Trophoblast cell (in vitro differentiated cells and primary cell): ENCODE results near the gene ZNF518A.

Experiments
- DNase-seq, 2 donors: peaks; one replicate each; pipeline ENCODE4 v3.0.0-alpha.2; 2016
- H2AFZ ChIP-seq: 2 replicates; pipeline ENCODE4 v1.6.1; 2013; ENCODE audit warnings: low read length, moderate library complexity, mild to moderate bottlenecking; ENCODE audit not compliant: insufficient read depth, poor library complexity
- H2AK5ac ChIP-seq: 2 replicates; pipeline ENCODE4 v1.6.1; 2013; ENCODE audit warnings: mild to moderate bottlenecking, low read length
- H2BK120ac ChIP-seq: 2 replicates; pipeline ENCODE4 v1.6.1; 2013; ENCODE audit warnings: low read length, mild to moderate bottlenecking, moderate library complexity; ENCODE audit not compliant: insufficient read depth, poor library complexity
- H2BK12ac ChIP-seq: 2 replicates; pipeline ENCODE4 v1.6.1; 2013; ENCODE audit warnings: mild to moderate bottlenecking, low read length, moderate library complexity
- H2BK5ac ChIP-seq: 2 replicates; pipeline ENCODE4 v1.6.1; 2013; ENCODE audit warnings: low read length, low read depth, moderate library complexity, mild to moderate bottlenecking; ENCODE audit not compliant: poor library complexity
- H3K14ac ChIP-seq: 2 replicates; pipeline ENCODE4 v1.6.1; 2013; ENCODE audit warnings: mild to moderate bottlenecking, low read length
- H3K18ac ChIP-seq: 2 replicates; pipeline ENCODE4 v1.6.1; 2013; ENCODE audit warnings: mild to moderate bottlenecking, low read length
- H3K23ac ChIP-seq: 2 replicates; pipeline ENCODE4 v1.6.1; 2013; ENCODE audit warnings: low read length
- H3K27ac ChIP-seq: 2 replicates; pipeline ENCODE4 v1.5.1; 2013; ENCODE audit warnings: low read depth, mild to moderate bottlenecking, inconsistent platforms, low read length, moderate library complexity
- H3K27me3 ChIP-seq: 2 replicates; pipeline ENCODE4 v1.6.1; 2013; ENCODE audit warnings: inconsistent platforms, mild to moderate bottlenecking, low read length, moderate library complexity; ENCODE audit not compliant: insufficient read depth
- H3K36me3 ChIP-seq, 2 experiments: 1 replicate in 1 of 2; 2 replicates in 1 of 2; pipeline ENCODE4 v1.6.1; 2013; ENCODE audit warnings: low read length in 2 of 2, mild to moderate bottlenecking in 2 of 2, moderate library complexity in 1 of 2; ENCODE audit not compliant: insufficient read depth in 2 of 2, control insufficient read depth in 1 of 2
- H3K4ac ChIP-seq: 2 replicates; pipeline ENCODE4 v1.6.1; 2013; ENCODE audit warnings: low read depth, mild to moderate bottlenecking, low read length, moderate library complexity
- H3K4me1 ChIP-seq, 2 experiments: 1 replicate in 1 of 2; 2 replicates in 1 of 2; pipeline ENCODE4 v1.6.1; 2013; ENCODE audit warnings: low read length in 2 of 2, mild to moderate bottlenecking in 2 of 2, moderate library complexity in 1 of 2; ENCODE audit not compliant: insufficient read depth in 2 of 2, control insufficient read depth in 1 of 2
- H3K4me2 ChIP-seq: 2 replicates; pipeline ENCODE4 v1.6.1; 2013; ENCODE audit warnings: inconsistent platforms, mild to moderate bottlenecking, low read length, moderate library complexity
- H3K4me3 ChIP-seq: 2 replicates; pipeline ENCODE4 v1.5.1; 2013; ENCODE audit warnings: mild to moderate bottlenecking, low read depth, low read length, inconsistent platforms
- H3K79me1 ChIP-seq: one replicate; pipeline ENCODE4 v1.6.1; 2013; ENCODE audit warnings: low read length
- H3K79me2 ChIP-seq: 2 replicates; pipeline ENCODE4 v1.6.1; 2013; ENCODE audit warnings: low read length, mild to moderate bottlenecking; ENCODE audit not compliant: control insufficient read depth, insufficient read depth, poor library complexity
- H3K9ac ChIP-seq: 2 replicates; pipeline ENCODE4 v1.6.1; 2013; ENCODE audit warnings: mild to moderate bottlenecking, low read length
- H3K9me3 ChIP-seq: 2 replicates; pipeline ENCODE4 v1.6.1; 2013; ENCODE audit warnings: low read depth, mild to moderate bottlenecking, control low read depth, inconsistent platforms, low read length; ENCODE audit not compliant: insufficient read depth
- H4K12ac ChIP-seq: 2 replicates; pipeline ENCODE4 v1.6.1; 2013; ENCODE audit warnings: low read depth, mild to moderate bottlenecking, low read length, moderate library complexity
- H4K8ac ChIP-seq: 2 replicates; pipeline ENCODE4 v1.6.1; 2013; ENCODE audit warnings: low read depth, mild to moderate bottlenecking, low read length, moderate library complexity
- H4K91ac ChIP-seq: one replicate; pipeline ENCODE4 v1.6.1; 2013; ENCODE audit warnings: low read depth, mild to moderate bottlenecking, low read length, moderate library complexity
- WGBS: extraction: QIAGEN DNeasy Blood & Tissue Kit; methylation state at CpG from one replicate; pipeline ENCODE4 v1.1.7; 2013; ENCODE audit warnings: missing lambda C conversion rate; ENCODE audit not compliant: insufficient read length, insufficient coverage; ENCODE audit errors: extremely low coverage; 5-methylcytosine and 5-hydroxymethylcytosine counted together

Gene ZNF518A

DNA sequence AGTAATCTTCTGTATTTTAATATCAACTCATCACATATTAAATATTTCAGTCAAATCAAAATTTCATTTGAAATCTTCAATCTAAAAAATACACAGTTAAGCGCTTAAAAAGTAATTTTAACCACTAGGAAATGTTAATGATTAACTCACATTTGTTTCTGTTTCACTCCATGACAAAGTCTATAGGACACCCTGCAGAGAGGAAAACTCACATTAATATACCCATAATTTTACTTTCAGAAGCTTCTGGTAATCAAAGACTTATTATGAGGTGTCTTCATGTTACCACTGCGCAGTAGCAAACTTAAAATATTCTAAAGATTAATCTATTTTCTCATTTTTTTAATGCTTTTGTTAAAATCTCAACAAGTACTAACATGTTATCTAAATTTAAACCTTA is 41.0 kb upstream of the ZNF518A start:
- Histone ChIP-seq H3K14ac (no peak overlapping the region), H4K8ac (no peak overlapping the region), H3K9ac (no peak overlapping the region), H3K23ac (no peak overlapping the region), H3K4ac (no peak overlapping the region), H3K79me1 (peaks cover 5% of the 10 kb centered on the region), H3K27me3 (no peaks in the 10 kb centered on the region), H3K36me3 (no peaks in the 10 kb centered on the region), H3K27ac (no peak overlapping the region), H3K4me3 (no peak overlapping the region), H2BK12ac (no peak overlapping the region), H2BK120ac (no peak overlapping the region), H3K18ac (no peak overlapping the region), H4K91ac (no peak overlapping the region), H4K12ac (no peak overlapping the region), H2AFZ (no peak overlapping the region), H3K79me2 (peaks cover 2% of the 10 kb centered on the region), H2AK5ac (no peak overlapping the region), H3K4me1 (no peaks in the 10 kb centered on the region), H3K9me3 (peaks cover 8% of the 10 kb centered on the region), H3K4me2 (no peak overlapping the region), H2BK5ac (no peak overlapping the region)
- no peak for DNase-seq
- WGBS = no CpG with 5 or more reads among the region's 2 CpGs

GRCh38 chr10:96089670-96090462 is 40.2 kb upstream of the ZNF518A start:
- Histone ChIP-seq H3K9ac (no peak overlapping the region), H3K14ac (peak overlapping the region; percentile 53)
- no CpG with 5 or more reads among the region's 47 CpGs for WGBS

GRCh38 chr10:96090463-96090800 is 39.7 kb upstream of the ZNF518A start:
- H3K23ac ChIP-seq = no peak overlapping the region
- peaks cover 5% of the 10 kb centered on the region for H3K79me1 ChIP-seq
- no peak overlapping the region for H3K18ac ChIP-seq
- no peaks in the 10 kb centered on the region for H3K4me1 ChIP-seq
- WGBS = no CpG with 5 or more reads among the region's 9 CpGs
- H3K4ac ChIP-seq = no peak overlapping the region
- H2BK5ac ChIP-seq = no peak overlapping the region
- H3K9ac ChIP-seq = no peak overlapping the region
- peak overlapping the region; percentile 37 for H3K4me2 ChIP-seq
- H2BK120ac ChIP-seq = no peak overlapping the region
- H3K27ac ChIP-seq = no peak overlapping the region
- H4K91ac ChIP-seq = no peak overlapping the region
- no peak overlapping the region for H2BK12ac ChIP-seq
- H2AK5ac ChIP-seq = no peak overlapping the region
- H3K36me3 ChIP-seq = no peaks in the 10 kb centered on the region
- peaks cover 2% of the 10 kb centered on the region for H3K79me2 ChIP-seq
- H3K27me3 ChIP-seq = no peaks in the 10 kb centered on the region
- peaks cover 8% of the 10 kb centered on the region for H3K9me3 ChIP-seq
- no peak overlapping the region for H3K4me3 ChIP-seq
- H4K8ac ChIP-seq = peak overlapping the region; percentile 58
- no peak overlapping the region for H4K12ac ChIP-seq
- DNase-seq = no peak
- no peak overlapping the region for H3K14ac ChIP-seq
- peak overlapping the region; percentile 1 for H2AFZ ChIP-seq

More at GRCh38 chr10:96089670-96090462, 40.2 kb upstream of the ZNF518A start:
- peak overlapping the region; percentile 38 for H2BK5ac ChIP-seq
- peak overlapping the region; percentile 83 for H2AFZ ChIP-seq
- peak; percentile 92 to 99 for DNase-seq
- no peaks in the 10 kb centered on the region for H3K36me3 ChIP-seq
- peak overlapping the region; percentile 51 for H3K27ac ChIP-seq
- no peaks in the 10 kb centered on the region for H3K27me3 ChIP-seq
- peaks cover 5% of the 10 kb centered on the region for H3K79me1 ChIP-seq
- peak overlapping the region; percentile 37 for H3K4me2 ChIP-seq
- peaks cover 2% of the 10 kb centered on the region for H3K79me2 ChIP-seq
- H3K4me3 ChIP-seq = peak overlapping the region; percentile 67
- peak overlapping the region; percentile 96 for H4K8ac ChIP-seq
- no peak overlapping the region for H2BK12ac ChIP-seq
- peak overlapping the region; percentile 20 for H2BK120ac ChIP-seq
- H3K23ac ChIP-seq = no peak overlapping the region
- peaks cover 8% of the 10 kb centered on the region for H3K9me3 ChIP-seq
- peak overlapping the region; percentile 40 for H4K12ac ChIP-seq
- peak overlapping the region; percentile 8 for H4K91ac ChIP-seq
- H2AK5ac ChIP-seq = no peak overlapping the region
- no peak overlapping the region for H3K4ac ChIP-seq
- H3K18ac ChIP-seq = peak overlapping the region; percentile 68
- no peaks in the 10 kb centered on the region for H3K4me1 ChIP-seq

GRCh38 chr10:96092999-96093767 is 36.9 kb upstream of the ZNF518A start:
- H4K91ac ChIP-seq = no peak overlapping the region
- no peak overlapping the region for H2AFZ ChIP-seq
- peaks cover 8% of the 10 kb centered on the region for H3K9me3 ChIP-seq
- DNase-seq = no peak
- H3K79me2 ChIP-seq = peaks cover 2% of the 10 kb centered on the region
- H3K18ac ChIP-seq = no peak overlapping the region
- H3K4ac ChIP-seq = no peak overlapping the region
- no peaks in the 10 kb centered on the region for H3K4me1 ChIP-seq
- H2BK12ac ChIP-seq = no peak overlapping the region
- no peak overlapping the region for H4K8ac ChIP-seq
- WGBS = no CpG with 5 or more reads among the region's 8 CpGs
- H3K23ac ChIP-seq = no peak overlapping the region
- H3K27ac ChIP-seq = no peak overlapping the region
- H4K12ac ChIP-seq = no peak overlapping the region
- H2BK120ac ChIP-seq = no peak overlapping the region
- no peak overlapping the region for H3K9ac ChIP-seq
- no peak overlapping the region for H3K14ac ChIP-seq
- H3K36me3 ChIP-seq = no peaks in the 10 kb centered on the region
- H3K79me1 ChIP-seq = peaks cover 5% of the 10 kb centered on the region
- H3K4me2 ChIP-seq = no peak overlapping the region
- no peak overlapping the region for H2BK5ac ChIP-seq
- no peak overlapping the region for H2AK5ac ChIP-seq
- no peaks in the 10 kb centered on the region for H3K27me3 ChIP-seq
- no peak overlapping the region for H3K4me3 ChIP-seq
